ENCODE results near the gene CYP26C1. TPM values are rescaled to one million over a fixed set of nuclear protein-coding genes. Genes with fewer than 3 reads are reported as not detected.

The CYP26C1 gene
- 0.80 TPM in 1 of 2 replicates, not detected in the other for total RNA-seq (2014; rRNA removed; shearing (Covaris generic))

GRCh38 chr10:93059975-93060886, at the start of gene CYP26C1:
CYP26C1 (plus strand) TSS chr10:93060798; CDS start chr10:93061264, 466 bp downstream.
- DNase-seq (ENCODE audit: low spot score): no peak
- in situ Hi-C loops (cut with HindIII; ENCODE audit: low sequenced_read_pairs): no loop called here

GRCh38 chr10:93015722-93016121, 44.9 kb upstream of the CYP26C1 start:
- no peak for DNase-seq (ENCODE audit: low spot score)
- in situ Hi-C loops (cut with HindIII; ENCODE audit: low sequenced_read_pairs): no loop called here

- no peak for DNase-seq (ENCODE audit: low spot score)
- in situ Hi-C loops (cut with HindIII; ENCODE audit: low sequenced_read_pairs): no loop called here
Measured at GRCh38 chr10:93023013-93023650, 37.5 kb upstream of the CYP26C1 start.

- in situ Hi-C loops (cut with HindIII; ENCODE audit: low sequenced_read_pairs): no loop called here
Measured at GRCh38 chr10:93026072-93026471, 34.5 kb upstream of the CYP26C1 start.

GRCh38 chr10:93027508-93027907, 33.1 kb upstream of the CYP26C1 start:
- in situ Hi-C loops (cut with HindIII; ENCODE audit: low sequenced_read_pairs): no loop called here
- no peak for DNase-seq (ENCODE audit: low spot score)

More at GRCh38 chr10:93026072-93026471, 34.5 kb upstream of the CYP26C1 start:
- DNase-seq (ENCODE audit: low spot score): no peak

- DNase-seq (ENCODE audit: low spot score): no peak
- in situ Hi-C loops (cut with HindIII; ENCODE audit: low sequenced_read_pairs): no loop called here
Measured at GRCh38 chr10:93028883-93029282, 31.7 kb upstream of the CYP26C1 start.

- DNase-seq (ENCODE audit: low spot score): no peak
Measured at GRCh38 chr10:93030409-93030808, 30.2 kb upstream of the CYP26C1 start.

GRCh38 chr10:93032105-93032808, 28.3 kb upstream of the CYP26C1 start:
- DNase-seq (ENCODE audit: low spot score): peak; percentile 61
- in situ Hi-C loops (cut with HindIII; ENCODE audit: low sequenced_read_pairs): no loop called here

More at GRCh38 chr10:93030409-93030808, 30.2 kb upstream of the CYP26C1 start:
- in situ Hi-C loops (cut with HindIII; ENCODE audit: low sequenced_read_pairs): no loop called here

GRCh38 chr10:93032809-93033137, 27.8 kb upstream of the CYP26C1 start:
- DNase-seq (ENCODE audit: low spot score): peak; percentile 12
- in situ Hi-C loops (cut with HindIII; ENCODE audit: low sequenced_read_pairs): no loop called here

GRCh38 chr10:93034426-93034825, 26.2 kb upstream of the CYP26C1 start:
- in situ Hi-C loops (cut with HindIII; ENCODE audit: low sequenced_read_pairs): no loop called here
- DNase-seq (ENCODE audit: low spot score): no peak

- no peak for DNase-seq (ENCODE audit: low spot score)
- in situ Hi-C loops (cut with HindIII; ENCODE audit: low sequenced_read_pairs): no loop called here
Measured at GRCh38 chr10:93039110-93039509, 21.5 kb upstream of the CYP26C1 start.

- in situ Hi-C loops (cut with HindIII; ENCODE audit: low sequenced_read_pairs): no loop called here
- no peak for DNase-seq (ENCODE audit: low spot score)
Measured at GRCh38 chr10:93039721-93040120, 20.9 kb upstream of the CYP26C1 start.

- in situ Hi-C loops (cut with HindIII; ENCODE audit: low sequenced_read_pairs): no loop called here
Measured at GRCh38 chr10:93054486-93054885, 6.1 kb upstream of the CYP26C1 start.

GRCh38 chr10:93058139-93058538, 2.5 kb upstream of the CYP26C1 start:
- no peak for DNase-seq (ENCODE audit: low spot score)
- in situ Hi-C loops (cut with HindIII; ENCODE audit: low sequenced_read_pairs): no loop called here

More at GRCh38 chr10:93054486-93054885, 6.1 kb upstream of the CYP26C1 start:
- DNase-seq (ENCODE audit: low spot score): no peak

- in situ Hi-C loops (cut with HindIII; ENCODE audit: low sequenced_read_pairs): no loop called here
- DNase-seq (ENCODE audit: low spot score): no peak
Measured at GRCh38 chr10:93060887-93061593, 442 bp downstream of the CYP26C1 start.

- in situ Hi-C loops (cut with HindIII; ENCODE audit: low sequenced_read_pairs): no loop called here
- DNase-seq (ENCODE audit: low spot score): no peak
Measured at GRCh38 chr10:93061594-93062513, 1.3 kb downstream of the CYP26C1 start.

GRCh38 chr10:93062514-93063143, 2.0 kb downstream of the CYP26C1 start:
- in situ Hi-C loops (cut with HindIII; ENCODE audit: low sequenced_read_pairs): no loop called here

More at GRCh38 chr10:93062514-93063143, 2.0 kb downstream of the CYP26C1 start:
- no peak for DNase-seq (ENCODE audit: low spot score)

Measured in G401 (cell line).